ENCODE data around the gene WDR74.

The WDR74 gene

DNA sequence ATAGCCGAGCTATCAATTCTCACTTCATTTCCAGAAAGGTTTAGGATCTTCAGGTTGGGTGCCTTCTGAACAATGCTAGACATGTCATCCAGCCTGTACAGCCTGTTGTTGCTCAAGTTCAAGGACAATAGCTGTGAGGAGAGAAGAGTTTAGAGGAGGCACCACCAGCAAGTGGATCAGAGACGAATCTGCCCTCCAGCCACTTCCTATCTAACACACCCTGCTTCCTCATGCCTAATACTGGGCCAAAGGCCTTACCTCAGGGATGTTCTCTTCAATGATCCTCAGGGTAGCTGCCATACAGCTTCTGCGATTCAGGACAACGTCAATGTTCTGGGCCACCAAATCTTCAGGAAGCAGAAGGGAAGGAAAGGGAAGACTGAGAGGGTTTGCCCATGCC lies 38.3 kb downstream of the WDR74 start:
- FAIRE-seq (no peak), DNase-seq (ENCODE audit: insufficient read length, low spot score) (no peak)
- TF ChIP-seq PAX5 (IDR thresholded peaks at IDR 0.05; ENCODE audit: insufficient read depth, low read length, severe bottlenecking) (no peak), POLR2AphosphoS5 (IDR thresholded peaks at IDR 0.05; ENCODE audit: low read depth, low read length) (no peak), SPI1 (IDR thresholded peaks at IDR 0.05; ENCODE audit: low read depth, low read length) (no peak), POU2F2 (IDR thresholded peaks at IDR 0.05; ENCODE audit: low read depth, low read length) (no peak)

GRCh38 chr11:62799486-62799885 lies 39.9 kb downstream of the WDR74 start:
- DNase-seq (ENCODE audit: insufficient read length, low spot score) (no peak), FAIRE-seq (no peak)
- TF ChIP-seq POLR2AphosphoS5 (IDR thresholded peaks at IDR 0.05; ENCODE audit: low read depth, low read length) (no peak), TAF1 (IDR thresholded peaks at IDR 0.05; ENCODE audit: low read depth, low read length) (no peak), POU2F2 (IDR thresholded peaks at IDR 0.05; ENCODE audit: low read depth, low read length) (no peak), PAX5 (IDR thresholded peaks at IDR 0.05; ENCODE audit: insufficient read depth, low read length, severe bottlenecking) (no peak), SPI1 (IDR thresholded peaks at IDR 0.05; ENCODE audit: low read depth, low read length) (no peak), POLR2A (IDR thresholded peaks at IDR 0.05; ENCODE audit: low read depth, low read length) (no peak)

DNA sequence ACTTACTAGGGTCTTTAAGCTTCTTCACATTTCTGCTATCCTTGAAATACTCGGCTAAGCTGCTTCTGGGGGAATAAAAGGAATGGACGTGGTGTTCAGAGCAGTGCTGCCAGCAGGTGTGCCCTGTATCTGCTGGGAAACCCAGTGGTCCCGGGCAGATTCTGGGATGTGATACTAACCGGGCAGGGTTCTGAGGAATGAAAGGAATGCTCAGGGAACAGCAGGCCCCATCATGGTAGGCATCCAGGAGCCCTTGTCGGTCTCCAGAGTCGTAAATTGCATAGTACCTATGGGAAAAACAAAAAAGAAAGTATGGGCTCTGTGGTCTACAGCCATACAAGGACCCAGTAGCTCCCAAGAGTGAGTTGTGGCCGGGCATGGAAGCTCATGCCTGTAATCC lies 43.1 kb downstream of the WDR74 start:
- FAIRE-seq: no peak
- no peak for DNase-seq (ENCODE audit: insufficient read length, low spot score)
- TF ChIP-seq POU2F2 (IDR thresholded peaks at IDR 0.05; ENCODE audit: low read depth, low read length) (no peak), POLR2AphosphoS5 (IDR thresholded peaks at IDR 0.05; ENCODE audit: low read depth, low read length) (no peak), PAX5 (IDR thresholded peaks at IDR 0.05; ENCODE audit: insufficient read depth, low read length, severe bottlenecking) (no peak), POLR2A (IDR thresholded peaks at IDR 0.05; ENCODE audit: low read depth, low read length) (no peak), TAF1 (IDR thresholded peaks at IDR 0.05; ENCODE audit: low read depth, low read length) (no peak), SPI1 (IDR thresholded peaks at IDR 0.05; ENCODE audit: low read depth, low read length) (no peak)

DNA sequence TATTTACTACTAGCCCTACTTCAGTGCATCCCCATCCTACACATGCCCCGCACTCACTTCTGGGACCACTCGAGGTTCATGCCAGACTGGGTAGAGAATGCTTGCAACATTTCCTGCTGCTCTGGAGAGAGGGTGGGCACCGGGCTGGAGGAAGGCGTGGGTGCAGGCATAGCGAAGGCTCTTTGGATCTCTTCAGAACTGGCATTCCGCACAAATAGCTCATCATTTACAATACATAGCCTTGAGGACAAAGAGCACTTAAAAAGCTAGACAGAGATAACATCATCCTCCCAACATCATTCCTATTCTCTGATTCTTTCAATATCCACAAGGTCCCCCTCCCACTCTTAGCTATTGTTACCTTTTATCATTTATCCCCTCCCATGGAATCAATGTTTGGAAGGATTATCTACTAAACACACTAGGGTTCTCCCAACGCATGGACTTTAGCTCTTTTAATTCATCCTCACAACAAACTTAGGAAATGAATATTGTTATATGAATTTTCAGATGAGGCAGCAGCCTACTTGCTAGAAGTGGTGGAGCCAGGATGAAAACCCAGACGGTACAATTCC lies 45.1 kb downstream of the WDR74 start:
- DNase-seq (ENCODE audit: insufficient read length, low spot score) (no peak), FAIRE-seq (no peak)
- TF ChIP-seq TAF1 (IDR thresholded peaks at IDR 0.05; ENCODE audit: low read depth, low read length) (no peak), POLR2A (IDR thresholded peaks at IDR 0.05; ENCODE audit: low read depth, low read length) (no peak), POLR2AphosphoS5 (IDR thresholded peaks at IDR 0.05; ENCODE audit: low read depth, low read length) (no peak)

DNA sequence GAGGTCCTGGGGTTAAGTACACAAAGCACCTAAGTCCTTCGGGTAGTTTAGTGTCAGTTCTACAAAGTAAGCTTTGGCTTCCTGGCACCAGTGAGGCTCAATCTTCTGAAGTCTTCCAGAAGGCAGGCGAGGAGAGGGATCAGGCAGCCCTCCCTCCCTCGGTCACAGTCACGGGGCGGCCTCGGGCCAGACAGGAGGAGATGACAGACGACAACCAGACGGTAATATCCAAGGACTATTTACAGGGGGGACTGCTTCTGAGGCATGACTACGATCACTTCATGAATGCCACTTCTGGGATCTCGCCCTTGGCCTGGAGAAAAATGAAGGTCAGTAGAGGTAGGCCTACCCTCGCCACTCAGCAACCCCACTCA lies 47.2 kb downstream of the WDR74 start:
- no peak for DNase-seq (ENCODE audit: insufficient read length, low spot score)
- TF ChIP-seq POU2F2 (IDR thresholded peaks at IDR 0.05; ENCODE audit: low read depth, low read length) (no peak), SPI1 (IDR thresholded peaks at IDR 0.05; ENCODE audit: low read depth, low read length) (no peak), POLR2AphosphoS5 (IDR thresholded peaks at IDR 0.05; ENCODE audit: low read depth, low read length) (0 out of 2 replicates have a peak, but pooled peaks have one; percentile 5)
- no peak for FAIRE-seq

DNA sequence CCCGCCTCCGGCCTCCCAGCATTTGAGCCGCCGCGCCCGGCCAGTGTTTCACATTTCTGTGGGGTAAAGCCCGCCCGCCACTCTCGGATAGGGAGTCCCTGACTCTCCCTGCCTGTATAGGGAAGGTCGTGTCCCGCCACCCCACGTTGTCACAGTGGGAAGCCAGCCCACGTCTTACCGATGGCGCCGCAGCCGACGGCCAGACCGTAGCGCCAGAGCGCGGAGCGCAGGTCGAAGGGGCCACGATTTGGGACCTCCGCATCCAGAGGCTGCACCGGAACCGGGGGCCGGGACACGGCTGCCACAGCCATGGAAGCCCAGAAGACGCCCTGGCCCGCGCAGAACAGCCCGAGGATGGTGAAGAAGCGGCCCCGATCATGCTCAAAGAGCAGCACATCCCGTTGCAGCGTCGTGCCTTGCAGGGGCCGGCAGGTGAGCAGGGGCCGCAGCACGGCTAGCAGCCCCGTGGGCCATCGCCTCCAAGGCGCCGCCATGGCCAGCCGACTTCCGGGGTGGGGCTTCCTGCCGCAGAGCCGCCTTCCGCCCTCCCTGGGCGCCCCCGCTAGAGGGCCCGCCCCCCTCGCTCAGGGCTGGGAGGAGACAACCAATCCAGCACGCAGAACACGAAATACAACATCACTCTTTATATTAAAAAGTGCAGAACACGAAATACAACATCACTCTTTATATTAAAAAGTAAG lies 47.7 kb downstream of the WDR74 start, which contains the start of gene TMEM223:
Gene TMEM223, minus strand, starts transcription at position 506 of the 701 bp plus-strand sequence. Its CDS starts 12 bp downstream, at position 494.
- TF ChIP-seq POLR2AphosphoS5 (IDR thresholded peaks at IDR 0.05; ENCODE audit: low read depth, low read length) (peak; percentile 97), PAX5 (IDR thresholded peaks at IDR 0.05; ENCODE audit: insufficient read depth, low read length, severe bottlenecking) (peak; percentile 31), TAF1 (IDR thresholded peaks at IDR 0.05; ENCODE audit: low read depth, low read length) (peak; percentile 76), POLR2A (IDR thresholded peaks at IDR 0.05; ENCODE audit: low read depth, low read length) (peak; percentile 96), SPI1 (IDR thresholded peaks at IDR 0.05; ENCODE audit: low read depth, low read length) (no peak), POU2F2 (IDR thresholded peaks at IDR 0.05; ENCODE audit: low read depth, low read length) (peak; percentile 75)
- peak; percentile 86 for DNase-seq (ENCODE audit: insufficient read length, low spot score)
- peak; percentile 83 for FAIRE-seq

GRCh38 chr11:62789576-62789975 lies 49.8 kb downstream of the WDR74 start:
- DNase-seq (ENCODE audit: insufficient read length, low spot score): no peak
- TF ChIP-seq SPI1 (IDR thresholded peaks at IDR 0.05; ENCODE audit: low read depth, low read length) (no peak), PAX5 (IDR thresholded peaks at IDR 0.05; ENCODE audit: insufficient read depth, low read length, severe bottlenecking) (no peak), POLR2A (IDR thresholded peaks at IDR 0.05; ENCODE audit: low read depth, low read length) (no peak), POU2F2 (IDR thresholded peaks at IDR 0.05; ENCODE audit: low read depth, low read length) (no peak), POLR2AphosphoS5 (IDR thresholded peaks at IDR 0.05; ENCODE audit: low read depth, low read length) (no peak), TAF1 (IDR thresholded peaks at IDR 0.05; ENCODE audit: low read depth, low read length) (no peak)
- no peak for FAIRE-seq

- DNase-seq (ENCODE audit: insufficient read length, low spot score) (no peak), FAIRE-seq (no peak)
- TF ChIP-seq POLR2A (IDR thresholded peaks at IDR 0.05; ENCODE audit: low read depth, low read length): no peak
- TF ChIP-seq POLR2AphosphoS5 (IDR thresholded peaks at IDR 0.05; ENCODE audit: low read depth, low read length): no peak
- TF ChIP-seq SPI1 (IDR thresholded peaks at IDR 0.05; ENCODE audit: low read depth, low read length): no peak
- TF ChIP-seq TAF1 (IDR thresholded peaks at IDR 0.05; ENCODE audit: low read depth, low read length): no peak
- no peak for TF ChIP-seq PAX5 (IDR thresholded peaks at IDR 0.05; ENCODE audit: insufficient read depth, low read length, severe bottlenecking)
- TF ChIP-seq POU2F2 (IDR thresholded peaks at IDR 0.05; ENCODE audit: low read depth, low read length): no peak
Measured at GRCh38 chr11:62788991-62789390, 50.4 kb downstream of the WDR74 start.

- FAIRE-seq: peak; percentile 93
- TF ChIP-seq POLR2A (IDR thresholded peaks at IDR 0.05; ENCODE audit: low read depth, low read length) (peak; percentile 97), POLR2AphosphoS5 (IDR thresholded peaks at IDR 0.05; ENCODE audit: low read depth, low read length) (peak; percentile 98), SPI1 (IDR thresholded peaks at IDR 0.05; ENCODE audit: low read depth, low read length) (no peak), TAF1 (IDR thresholded peaks at IDR 0.05; ENCODE audit: low read depth, low read length) (peak; percentile 90), POU2F2 (IDR thresholded peaks at IDR 0.05; ENCODE audit: low read depth, low read length) (peak; percentile 89), PAX5 (IDR thresholded peaks at IDR 0.05; ENCODE audit: insufficient read depth, low read length, severe bottlenecking) (peak; percentile 47)
- DNase-seq (ENCODE audit: insufficient read length, low spot score): peak; percentile 93
Measured at GRCh38 chr11:62787005-62787759, 52.2 kb downstream of the WDR74 start, which contains the start of gene TMEM179B. Gene TMEM179B, plus strand, starts transcription at chr11:62787402. Its CDS starts 30 bp downstream, at chr11:62787432.

All from GM12891 (cell line).